Measurements from ENCODE around the gene PSMB5. TPM values are rescaled to one million over a fixed set of nuclear protein-coding genes. Genes with fewer than 3 reads are reported as not detected.
A peak's percentile ranks its signal among the peaks of the same experiment; 100 is the strongest.

PSMB5 gene
- total and polyA plus RNA-seq, 2 donors, result 71.0 to 93.4 TPM

GRCh38 chr14:23056145-23056955 is 21.6 kb upstream of the PSMB5 start:
- WGBS, result 17% methylated on average over 17 of the region's 17 CpGs
- peak in 6 of 9 donors; percentile 41 to 81 (median 64) for DNase-seq (ENCODE audit: low read depth in 6 of 9, low spot score in 9 of 9)

GRCh38 chr14:23055621-23056144 is 21.0 kb upstream of the PSMB5 start:
- peaks cover 24 to 38% of the 10 kb centered on the region in 2 donors for H3K36me3 ChIP-seq (ENCODE audit: control insufficient read depth in 2 of 2, insufficient read depth in 2 of 2, low read length in 1 of 2)
- peaks cover 15 to 29% of the 10 kb centered on the region in 2 donors for H3K4me1 ChIP-seq (ENCODE audit: control insufficient read depth in 2 of 2, insufficient read depth in 2 of 2, low read length in 2 of 2)
- peaks cover 0 to 1% of the 10 kb centered on the region in 2 donors for H3K9me3 ChIP-seq (ENCODE audit: control insufficient read depth in 2 of 2, insufficient read depth in 1 of 2, low read length in 1 of 2)
- H3K27ac ChIP-seq (ENCODE audit: low read depth in 1 of 2, low read length in 1 of 2), result no peak overlapping the region
- H3K4me3 ChIP-seq (ENCODE audit: low read length in 2 of 2), result no peak overlapping the region
- H3K27me3 ChIP-seq (ENCODE audit: control insufficient read depth in 2 of 2, insufficient read depth in 1 of 2, low read length in 1 of 2), result peaks cover 0 to 12% of the 10 kb centered on the region in 2 donors
- no peak for DNase-seq (ENCODE audit: low read depth in 6 of 9, low spot score in 9 of 9)
- WGBS, result 91% methylated on average over 6 of the region's 6 CpGs

More at GRCh38 chr14:23056145-23056955, 21.6 kb upstream of the PSMB5 start:
- H3K9me3 ChIP-seq (ENCODE audit: control insufficient read depth in 2 of 2, insufficient read depth in 1 of 2, low read length in 1 of 2), result peaks cover 0 to 1% of the 10 kb centered on the region in 2 donors
- peaks cover 15 to 29% of the 10 kb centered on the region in 2 donors for H3K4me1 ChIP-seq (ENCODE audit: control insufficient read depth in 2 of 2, insufficient read depth in 2 of 2, low read length in 2 of 2)
- H3K4me3 ChIP-seq (ENCODE audit: low read length in 2 of 2), result peak overlapping the region; percentile 49 to 77
- no peak overlapping the region for H3K27ac ChIP-seq (ENCODE audit: low read depth in 1 of 2, low read length in 1 of 2)
- H3K27me3 ChIP-seq (ENCODE audit: control insufficient read depth in 2 of 2, insufficient read depth in 1 of 2, low read length in 1 of 2), result peaks cover 0 to 12% of the 10 kb centered on the region in 2 donors
- peaks cover 30 to 45% of the 10 kb centered on the region in 2 donors for H3K36me3 ChIP-seq (ENCODE audit: control insufficient read depth in 2 of 2, insufficient read depth in 2 of 2, low read length in 1 of 2)

- Histone ChIP-seq H3K9me3 (ENCODE audit: control insufficient read depth in 2 of 2, insufficient read depth in 1 of 2, low read length in 1 of 2) (peaks cover 0 to 1% of the 10 kb centered on the region in 2 donors), H3K4me1 (ENCODE audit: control insufficient read depth in 2 of 2, insufficient read depth in 2 of 2, low read length in 2 of 2) (peaks cover 15 to 29% of the 10 kb centered on the region in 2 donors), H3K36me3 (ENCODE audit: control insufficient read depth in 2 of 2, insufficient read depth in 2 of 2, low read length in 1 of 2) (peaks cover 18 to 33% of the 10 kb centered on the region in 2 donors), H3K27ac (ENCODE audit: low read depth in 1 of 2, low read length in 1 of 2) (no peak overlapping the region), H3K4me3 (ENCODE audit: low read length in 2 of 2) (no peak overlapping the region), H3K27me3 (ENCODE audit: control insufficient read depth in 2 of 2, insufficient read depth in 1 of 2, low read length in 1 of 2) (peaks cover 0 to 12% of the 10 kb centered on the region in 2 donors)
- no peak for DNase-seq (ENCODE audit: low read depth in 6 of 9, low spot score in 9 of 9)
- 98% methylated on average over 12 of the region's 12 CpGs for WGBS
These were observed 20.4 kb upstream of the PSMB5 start for GRCh38 chr14:23055147-23055550.

- peaks cover 15 to 33% of the 10 kb centered on the region in 2 donors for H3K36me3 ChIP-seq (ENCODE audit: control insufficient read depth in 2 of 2, insufficient read depth in 2 of 2, low read length in 1 of 2)
- H3K27ac ChIP-seq (ENCODE audit: low read depth in 1 of 2, low read length in 1 of 2), result no peak overlapping the region
- H3K4me1 ChIP-seq (ENCODE audit: control insufficient read depth in 2 of 2, insufficient read depth in 2 of 2, low read length in 2 of 2), result peaks cover 15 to 29% of the 10 kb centered on the region in 2 donors
- H3K4me3 ChIP-seq (ENCODE audit: low read length in 2 of 2), result no peak overlapping the region
- 84% methylated on average over 17 of the region's 17 CpGs for WGBS
- no peaks in the 10 kb centered on the region for H3K9me3 ChIP-seq (ENCODE audit: control insufficient read depth in 2 of 2, insufficient read depth in 1 of 2, low read length in 1 of 2)
- peak in 2 of 9 donors; percentile 32 to 36 for DNase-seq (ENCODE audit: low read depth in 6 of 9, low spot score in 9 of 9)
- H3K27me3 ChIP-seq (ENCODE audit: control insufficient read depth in 2 of 2, insufficient read depth in 1 of 2, low read length in 1 of 2), result peaks cover 0 to 12% of the 10 kb centered on the region in 2 donors
These were observed 19.5 kb upstream of the PSMB5 start for GRCh38 chr14:23054000-23054811.

- no peak overlapping the region for H3K4me3 ChIP-seq (ENCODE audit: low read length in 2 of 2)
- H3K27me3 ChIP-seq (ENCODE audit: control insufficient read depth in 2 of 2, insufficient read depth in 1 of 2, low read length in 1 of 2), result peaks cover 0 to 12% of the 10 kb centered on the region in 2 donors
- peaks cover 8 to 30% of the 10 kb centered on the region in 2 donors for H3K36me3 ChIP-seq (ENCODE audit: control insufficient read depth in 2 of 2, insufficient read depth in 2 of 2, low read length in 1 of 2)
- DNase-seq (ENCODE audit: low read depth in 6 of 9, low spot score in 9 of 9), result no peak
- H3K9me3 ChIP-seq (ENCODE audit: control insufficient read depth in 2 of 2, insufficient read depth in 1 of 2, low read length in 1 of 2), result peaks cover 0 to under 1% of the 10 kb centered on the region in 2 donors
- no peak overlapping the region for H3K27ac ChIP-seq (ENCODE audit: low read depth in 1 of 2, low read length in 1 of 2)
- WGBS, result 98% methylated on average over 10 of the region's 10 CpGs
- H3K4me1 ChIP-seq (ENCODE audit: control insufficient read depth in 2 of 2, insufficient read depth in 2 of 2, low read length in 2 of 2), result peaks cover 15 to 29% of the 10 kb centered on the region in 2 donors
These were observed 18.7 kb upstream of the PSMB5 start for GRCh38 chr14:23053426-23053825.

- Histone ChIP-seq H3K4me3 (ENCODE audit: low read length in 2 of 2) (no peak overlapping the region), H3K4me1 (ENCODE audit: control insufficient read depth in 2 of 2, insufficient read depth in 2 of 2, low read length in 2 of 2) (peaks cover 13 to 22% of the 10 kb centered on the region in 2 donors), H3K9me3 (ENCODE audit: control insufficient read depth in 2 of 2, insufficient read depth in 1 of 2, low read length in 1 of 2) (peaks cover 0 to 4% of the 10 kb centered on the region in 2 donors), H3K36me3 (ENCODE audit: control insufficient read depth in 2 of 2, insufficient read depth in 2 of 2, low read length in 1 of 2) (peaks cover 4 to 29% of the 10 kb centered on the region in 2 donors), H3K27ac (ENCODE audit: low read depth in 1 of 2, low read length in 1 of 2) (no peak overlapping the region), H3K27me3 (ENCODE audit: control insufficient read depth in 2 of 2, insufficient read depth in 1 of 2, low read length in 1 of 2) (peaks cover 0 to 13% of the 10 kb centered on the region in 2 donors)
- DNase-seq (ENCODE audit: low read depth in 6 of 9, low spot score in 9 of 9), result no peak
- WGBS, result 96% methylated on average over 3 of the region's 3 CpGs
These were observed 18.0 kb upstream of the PSMB5 start for GRCh38 chr14:23052671-23053070.

- H3K4me1 ChIP-seq (ENCODE audit: control insufficient read depth in 2 of 2, insufficient read depth in 2 of 2, low read length in 2 of 2), result peaks cover 10 to 22% of the 10 kb centered on the region in 2 donors
- 90% methylated on average over 14 of the region's 14 CpGs for WGBS
- no peak for DNase-seq (ENCODE audit: low read depth in 6 of 9, low spot score in 9 of 9)
- peak overlapping the region in 1 of 2 donors; percentile 21 for H3K27ac ChIP-seq (ENCODE audit: low read depth in 1 of 2, low read length in 1 of 2)
- H3K36me3 ChIP-seq (ENCODE audit: control insufficient read depth in 2 of 2, insufficient read depth in 2 of 2, low read length in 1 of 2), result peaks cover 4 to 29% of the 10 kb centered on the region in 2 donors
- H3K4me3 ChIP-seq (ENCODE audit: low read length in 2 of 2), result no peak overlapping the region
- H3K27me3 ChIP-seq (ENCODE audit: control insufficient read depth in 2 of 2, insufficient read depth in 1 of 2, low read length in 1 of 2), result peaks cover 0 to 17% of the 10 kb centered on the region in 2 donors
- H3K9me3 ChIP-seq (ENCODE audit: control insufficient read depth in 2 of 2, insufficient read depth in 1 of 2, low read length in 1 of 2), result peaks cover 0 to 4% of the 10 kb centered on the region in 2 donors
These were observed 17.5 kb upstream of the PSMB5 start for GRCh38 chr14:23052182-23052623.

GRCh38 chr14:23051141-23052057 is 16.7 kb upstream of the PSMB5 start:
- no peak overlapping the region for H3K4me3 ChIP-seq (ENCODE audit: low read length in 2 of 2)
- H3K36me3 ChIP-seq (ENCODE audit: control insufficient read depth in 2 of 2, insufficient read depth in 2 of 2, low read length in 1 of 2), result peaks cover 4 to 29% of the 10 kb centered on the region in 2 donors
- H3K9me3 ChIP-seq (ENCODE audit: control insufficient read depth in 2 of 2, insufficient read depth in 1 of 2, low read length in 1 of 2), result peaks cover 0 to 4% of the 10 kb centered on the region in 2 donors
- peaks cover 0 to 11% of the 10 kb centered on the region in 2 donors for H3K27me3 ChIP-seq (ENCODE audit: control insufficient read depth in 2 of 2, insufficient read depth in 1 of 2, low read length in 1 of 2)
- no peak overlapping the region for H3K27ac ChIP-seq (ENCODE audit: low read depth in 1 of 2, low read length in 1 of 2)
- no peak for DNase-seq (ENCODE audit: low read depth in 6 of 9, low spot score in 9 of 9)
- peaks cover 4 to 14% of the 10 kb centered on the region in 2 donors for H3K4me1 ChIP-seq (ENCODE audit: control insufficient read depth in 2 of 2, insufficient read depth in 2 of 2, low read length in 2 of 2)
- WGBS, result 94% methylated on average over 5 of the region's 5 CpGs

All from thymus (tissue), 11 donors.